Keratinocyte (primary cell): ENCODE data around the gene ATG4B. TPM values are rescaled to one million over a fixed set of nuclear protein-coding genes. Genes with fewer than 3 reads are reported as not detected.

Experiments
- DNase-seq: peaks from one replicate; pipeline ENCODE4 v3.0.0-alpha.2; 2011; ENCODE audit warnings: low read depth, missing footprints, low spot score
- FAIRE-seq: peaks from 2 replicates; lab custom pipeline; 2011; peaks lifted over from hg19 to GRCh38; lab: Jason Lieb, UNC
- H2AFZ ChIP-seq: 2 replicates; pipeline ENCODE4 v1.6.0; 2012; ENCODE audit warnings: low read length, control low read depth, inconsistent platforms; ENCODE audit not compliant: control insufficient read depth
- H3K27ac ChIP-seq: 2 replicates; pipeline ENCODE4 v1.5.1; 2011; ENCODE audit warnings: low read length; ENCODE audit not compliant: control insufficient read depth, insufficient read depth
- H3K27me3 ChIP-seq: 3 replicates; pipeline ENCODE4 v1.6.0; 2011; ENCODE audit warnings: low read length; ENCODE audit not compliant: control insufficient read depth, insufficient read depth; ENCODE audit errors: extremely low read depth
- H3K36me3 ChIP-seq, 2 experiments: 2 replicates in 1 of 2; 3 replicates in 1 of 2; pipeline ENCODE4 v1.5.1; 2011; ENCODE audit warnings: low read length in 2 of 2, mild to moderate bottlenecking in 1 of 2; ENCODE audit not compliant: control insufficient read depth in 2 of 2, insufficient read depth in 2 of 2; ENCODE audit errors: extremely low read depth in 1 of 2
- H3K4me1 ChIP-seq: 3 replicates; pipeline ENCODE4 v1.5.1; 2011; ENCODE audit warnings: low read length; ENCODE audit not compliant: control insufficient read depth, insufficient read depth; ENCODE audit errors: extremely low read depth
- H3K4me2 ChIP-seq: 3 replicates; pipeline ENCODE4 v1.6.0; 2011; ENCODE audit warnings: low read depth, low read length; ENCODE audit not compliant: control insufficient read depth, insufficient read depth; ENCODE audit errors: extremely low read depth
- H3K4me3 ChIP-seq, 3 experiments: fragments of 200-600 bp in 1 of 3; sonication (generic) in 1 of 3; 2 replicates in 2 of 3; 3 replicates in 1 of 3; pipeline ENCODE4 v1.5.1; 2011 to 2016; ENCODE audit warnings: low read length in 3 of 3, mild to moderate bottlenecking in 3 of 3, control low read depth in 2 of 3, inconsistent platforms in 1 of 3, low read depth in 1 of 3, mixed read lengths in 1 of 3, mixed run types in 1 of 3, moderate library complexity in 1 of 3; ENCODE audit not compliant: control insufficient read depth in 2 of 3, insufficient read depth in 2 of 3; ENCODE audit errors: extremely low read depth in 1 of 3
- H3K79me2 ChIP-seq: 2 replicates; pipeline ENCODE4 v1.6.0; 2012; ENCODE audit warnings: low read length; ENCODE audit not compliant: control insufficient read depth, insufficient read depth
- H3K9ac ChIP-seq: 3 replicates; pipeline ENCODE4 v1.6.0; 2011; ENCODE audit warnings: low read length; ENCODE audit not compliant: control insufficient read depth, insufficient read depth; ENCODE audit errors: extremely low read depth
- H3K9me1 ChIP-seq: 3 replicates; pipeline ENCODE4 v1.6.0; 2011; ENCODE audit warnings: low read length; ENCODE audit not compliant: control insufficient read depth, insufficient read depth; ENCODE audit errors: extremely low read depth
- H3K9me3 ChIP-seq: 2 replicates; pipeline ENCODE4 v1.5.1; 2012; ENCODE audit warnings: low read depth, low read length; ENCODE audit not compliant: control insufficient read depth
- H4K20me1 ChIP-seq: 3 replicates; pipeline ENCODE4 v1.6.0; 2011; ENCODE audit warnings: low read length; ENCODE audit not compliant: control insufficient read depth, insufficient read depth; ENCODE audit errors: extremely low read depth
- EZH2 ChIP-seq: IDR thresholded peaks from one replicate; pipeline ENCODE4 v1.6.1; 2012; ENCODE audit warnings: inconsistent platforms, mild to moderate bottlenecking, low read length, moderate library complexity
- dilution Hi-C: fragments of 300-500 bp; cut with MboI; formaldehyde crosslinking; loops from one replicate; pipeline ENCODE4 v1.7.0; 2020; ENCODE audit warnings: low sequenced_read_pairs; ENCODE audit not compliant: extremely low pct_ligation_motif_present
- polyA plus RNA-seq, 5 experiments: library from polyadenylated mRNA; depleted of rRNA in 3 of 5; stranded (reverse) in 3 of 5; stranded (forward) in 1 of 5; unstranded in 1 of 5; fragments of >200 nt; gene quantifications; 1 replicate in 1 of 5; 2 replicates in 3 of 5; 3 replicates in 1 of 5; pipeline versions ENCODE4 v1.2.1 to v1.2.3, GENCODE V29; 2011 to 2012; ENCODE audit warnings: missing spikeins in 2 of 5, low read depth in 1 of 5, low replicate concordance in 1 of 5
- TF ChIP-seq, protein P1 (sequence below), 3 experiments: IDR thresholded peaks in 1 of 3; conservative IDR thresholded peaks in 1 of 3; optimal IDR thresholded peaks in 1 of 3; 2 replicates in 2 of 3; 3 replicates in 1 of 3; pipeline versions ENCODE3 to v1.5.1; 2011; ENCODE audit warnings: low read length in 3 of 3, mild to moderate bottlenecking in 3 of 3, moderate library complexity in 2 of 3, control low read depth in 1 of 3, inconsistent platforms in 1 of 3; ENCODE audit not compliant: insufficient read depth in 2 of 3; ENCODE audit errors: extremely low read depth in 1 of 3

ATG4B gene
- polyA plus RNA-seq, 1 donor (not counting 4 experiments of a cell fraction or from before 2014, with no cell fraction given): 69.0 TPM

DNA sequence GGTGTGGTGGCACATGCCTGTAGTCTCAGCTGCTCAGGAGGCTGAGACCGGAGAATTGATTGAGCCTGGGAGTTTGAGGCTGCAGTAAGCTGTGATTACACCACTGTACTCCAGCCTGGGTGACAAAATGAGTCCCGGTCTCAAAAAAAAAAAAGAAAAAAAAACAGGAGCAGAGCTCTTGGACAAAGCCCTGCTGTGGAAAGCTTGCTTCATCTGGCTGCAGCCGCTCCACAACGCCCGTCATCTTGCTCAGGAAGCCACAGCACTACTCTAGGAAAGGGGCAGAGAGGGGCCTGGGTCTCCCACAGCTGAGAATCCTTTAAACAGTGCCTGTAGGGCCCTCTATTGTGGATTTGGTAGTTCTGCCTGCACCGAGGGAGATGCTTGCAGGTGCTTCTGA is 11.0 kb downstream of the ATG4B start:
- no peaks in the 10 kb centered on the region for H3K4me1 ChIP-seq
- H3K27ac ChIP-seq: no peak overlapping the region
- H3K79me2 ChIP-seq: peaks cover 71% of the 10 kb centered on the region
- H3K27me3 ChIP-seq: no peaks in the 10 kb centered on the region
- TF ChIP-seq, protein P1, sequence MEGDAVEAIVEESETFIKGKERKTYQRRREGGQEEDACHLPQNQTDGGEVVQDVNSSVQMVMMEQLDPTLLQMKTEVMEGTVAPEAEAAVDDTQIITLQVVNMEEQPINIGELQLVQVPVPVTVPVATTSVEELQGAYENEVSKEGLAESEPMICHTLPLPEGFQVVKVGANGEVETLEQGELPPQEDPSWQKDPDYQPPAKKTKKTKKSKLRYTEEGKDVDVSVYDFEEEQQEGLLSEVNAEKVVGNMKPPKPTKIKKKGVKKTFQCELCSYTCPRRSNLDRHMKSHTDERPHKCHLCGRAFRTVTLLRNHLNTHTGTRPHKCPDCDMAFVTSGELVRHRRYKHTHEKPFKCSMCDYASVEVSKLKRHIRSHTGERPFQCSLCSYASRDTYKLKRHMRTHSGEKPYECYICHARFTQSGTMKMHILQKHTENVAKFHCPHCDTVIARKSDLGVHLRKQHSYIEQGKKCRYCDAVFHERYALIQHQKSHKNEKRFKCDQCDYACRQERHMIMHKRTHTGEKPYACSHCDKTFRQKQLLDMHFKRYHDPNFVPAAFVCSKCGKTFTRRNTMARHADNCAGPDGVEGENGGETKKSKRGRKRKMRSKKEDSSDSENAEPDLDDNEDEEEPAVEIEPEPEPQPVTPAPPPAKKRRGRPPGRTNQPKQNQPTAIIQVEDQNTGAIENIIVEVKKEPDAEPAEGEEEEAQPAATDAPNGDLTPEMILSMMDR (optimal IDR thresholded peaks at IDR 0.05 in 1 of 3, IDR thresholded peaks at IDR 0.05 in 1 of 3, conservative IDR thresholded peaks at IDR 0.05 in 1 of 3; ENCODE audit: extremely low read depth in 1 of 3, insufficient read depth in 2 of 3, low read length in 3 of 3): no peak
- TF ChIP-seq EZH2: no peak
- peaks cover 15 to 29% of the 10 kb centered on the region in 2 experiments for H3K36me3 ChIP-seq
- H3K9me3 ChIP-seq: no peaks in the 10 kb centered on the region
- no peak overlapping the region for H3K4me2 ChIP-seq
- FAIRE-seq (no peak), DNase-seq (no peak)
- H2AFZ ChIP-seq: no peak overlapping the region
- dilution Hi-C loops: no loop called here
- H3K9me1 ChIP-seq: no peaks in the 10 kb centered on the region
- no peak overlapping the region for H3K4me3 ChIP-seq
- H3K9ac ChIP-seq: no peak overlapping the region
- peaks cover 20% of the 10 kb centered on the region for H4K20me1 ChIP-seq

DNA sequence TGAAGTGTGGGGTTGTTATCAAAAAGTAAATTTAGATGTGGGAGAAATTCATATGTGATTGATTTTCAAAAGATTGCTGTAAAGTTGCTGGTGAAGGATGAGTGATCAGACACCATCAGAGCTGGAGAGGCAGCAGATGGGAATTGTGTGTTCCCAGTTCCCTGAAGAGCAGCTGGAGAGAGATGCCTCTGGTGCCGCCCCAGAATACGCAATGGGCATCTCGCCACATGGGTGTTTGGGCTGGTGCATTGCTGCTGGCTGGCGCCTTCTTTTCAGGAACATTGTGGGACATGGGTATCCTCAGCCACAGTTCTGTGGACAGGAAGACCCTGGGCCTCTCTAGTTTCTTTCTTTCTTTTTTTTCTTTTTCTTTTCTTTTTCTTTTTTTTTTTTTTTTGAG is 11.9 kb downstream of the ATG4B start:
- H4K20me1 ChIP-seq: peaks cover 18% of the 10 kb centered on the region
- FAIRE-seq (no peak), DNase-seq (no peak)
- dilution Hi-C loops: no loop called here
- no peaks in the 10 kb centered on the region for H3K9me3 ChIP-seq
- no peaks in the 10 kb centered on the region for H3K27me3 ChIP-seq
- no peak overlapping the region for H2AFZ ChIP-seq
- no peaks in the 10 kb centered on the region for H3K4me1 ChIP-seq
- no peaks in the 10 kb centered on the region for H3K9me1 ChIP-seq
- H3K27ac ChIP-seq: no peak overlapping the region
- TF ChIP-seq EZH2: no peak
- TF ChIP-seq, protein P1 (optimal IDR thresholded peaks at IDR 0.05 in 1 of 3, IDR thresholded peaks at IDR 0.05 in 1 of 3, conservative IDR thresholded peaks at IDR 0.05 in 1 of 3; ENCODE audit: extremely low read depth in 1 of 3, insufficient read depth in 2 of 3, low read length in 3 of 3): no peak
- H3K79me2 ChIP-seq: peaks cover 62% of the 10 kb centered on the region
- no peak overlapping the region for H3K4me2 ChIP-seq
- H3K4me3 ChIP-seq: no peak overlapping the region
- peaks cover 16 to 33% of the 10 kb centered on the region in 2 experiments for H3K36me3 ChIP-seq
- H3K9ac ChIP-seq: no peak overlapping the region
